Measurements from ENCODE around the gene PLVAP. TPM values are rescaled to one million over a fixed set of nuclear protein-coding genes. Genes with fewer than 3 reads are reported as not detected.

The PLVAP gene
- total RNA-seq, 4 donors from 2014 or later, result 37.4 to 155 (median 117) TPM

DNA sequence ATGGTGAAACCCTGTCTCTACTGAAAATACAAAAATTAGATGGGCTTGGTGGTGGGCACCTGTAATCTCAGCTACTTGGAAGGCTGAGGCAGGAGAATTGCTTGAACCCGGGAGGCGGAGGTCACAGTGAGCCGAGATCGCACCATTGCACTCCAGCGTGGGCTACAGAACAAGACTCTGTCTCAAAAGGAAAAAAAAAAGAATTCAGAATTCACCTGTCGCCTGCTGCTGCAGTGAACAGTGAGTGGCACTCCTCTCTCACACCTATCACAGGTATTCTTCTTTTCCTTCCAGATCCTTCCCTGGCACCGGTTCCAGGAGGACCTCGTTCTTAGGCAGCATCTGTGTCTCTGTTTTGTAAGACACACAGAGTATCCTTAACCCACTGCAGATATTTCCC is 37.0 kb upstream of the PLVAP start:
- WGBS, result 99% methylated on average over 8 of the region's 8 CpGs
- intact Hi-C loops (cut with DNase I), result loop anchor here (5.0 kb wide), 1 partner anchor 33 kb away; the partner anchor contains the start of gene TMEM221
- no peak for TF ChIP-seq POLR2AphosphoS5 (IDR thresholded peaks at IDR 0.05)
- TF ChIP-seq POLR2A (IDR thresholded peaks at IDR 0.05; ENCODE audit: low read depth), result no peak
- TF ChIP-seq, protein P1, sequence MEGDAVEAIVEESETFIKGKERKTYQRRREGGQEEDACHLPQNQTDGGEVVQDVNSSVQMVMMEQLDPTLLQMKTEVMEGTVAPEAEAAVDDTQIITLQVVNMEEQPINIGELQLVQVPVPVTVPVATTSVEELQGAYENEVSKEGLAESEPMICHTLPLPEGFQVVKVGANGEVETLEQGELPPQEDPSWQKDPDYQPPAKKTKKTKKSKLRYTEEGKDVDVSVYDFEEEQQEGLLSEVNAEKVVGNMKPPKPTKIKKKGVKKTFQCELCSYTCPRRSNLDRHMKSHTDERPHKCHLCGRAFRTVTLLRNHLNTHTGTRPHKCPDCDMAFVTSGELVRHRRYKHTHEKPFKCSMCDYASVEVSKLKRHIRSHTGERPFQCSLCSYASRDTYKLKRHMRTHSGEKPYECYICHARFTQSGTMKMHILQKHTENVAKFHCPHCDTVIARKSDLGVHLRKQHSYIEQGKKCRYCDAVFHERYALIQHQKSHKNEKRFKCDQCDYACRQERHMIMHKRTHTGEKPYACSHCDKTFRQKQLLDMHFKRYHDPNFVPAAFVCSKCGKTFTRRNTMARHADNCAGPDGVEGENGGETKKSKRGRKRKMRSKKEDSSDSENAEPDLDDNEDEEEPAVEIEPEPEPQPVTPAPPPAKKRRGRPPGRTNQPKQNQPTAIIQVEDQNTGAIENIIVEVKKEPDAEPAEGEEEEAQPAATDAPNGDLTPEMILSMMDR (IDR thresholded peaks at IDR 0.05), result no peak
- no peak for TF ChIP-seq EP300 (IDR thresholded peaks at IDR 0.05)
- H3K36me3 ChIP-seq, result no peaks in the 10 kb centered on the region
- peaks cover 2 to 21% (median 18%) of the 10 kb centered on the region in 4 donors for H3K4me1 ChIP-seq
- no peaks in the 10 kb centered on the region for H3K9me3 ChIP-seq
- H3K4me3 ChIP-seq, result no peak overlapping the region
- H3K27me3 ChIP-seq, result peaks cover 0 to 26% (median 0%) of the 10 kb centered on the region in 4 donors
- H3K27ac ChIP-seq (replicated peaks in 1 of 4), result no peak overlapping the region
- no peak for DNase-seq (ENCODE audit: extremely low spot score)

DNA sequence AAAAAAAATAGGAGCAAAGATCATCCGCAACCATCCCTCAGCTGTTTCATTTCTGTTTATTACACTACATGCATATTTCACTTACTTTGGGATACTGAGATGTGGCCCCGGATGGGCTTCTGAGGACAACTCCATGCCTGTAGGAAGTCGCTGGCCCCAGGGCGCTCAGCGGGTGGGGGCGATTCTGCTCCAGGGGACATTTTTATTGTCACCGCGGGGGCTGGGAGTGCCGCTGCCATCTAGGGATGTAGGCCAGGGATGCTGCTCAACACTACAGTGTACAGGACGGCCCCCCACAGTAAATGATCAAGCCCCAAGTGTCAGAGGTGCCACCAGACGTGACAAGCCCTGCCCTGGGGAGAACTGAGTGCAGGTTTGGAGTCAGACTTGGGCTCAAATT is 34.7 kb upstream of the PLVAP start:
- DNase-seq (ENCODE audit: extremely low spot score), result no peak
- WGBS, result 90% methylated on average over 11 of the region's 11 CpGs
- peaks cover 0 to 19% (median 0%) of the 10 kb centered on the region in 4 donors for H3K27me3 ChIP-seq

DNA sequence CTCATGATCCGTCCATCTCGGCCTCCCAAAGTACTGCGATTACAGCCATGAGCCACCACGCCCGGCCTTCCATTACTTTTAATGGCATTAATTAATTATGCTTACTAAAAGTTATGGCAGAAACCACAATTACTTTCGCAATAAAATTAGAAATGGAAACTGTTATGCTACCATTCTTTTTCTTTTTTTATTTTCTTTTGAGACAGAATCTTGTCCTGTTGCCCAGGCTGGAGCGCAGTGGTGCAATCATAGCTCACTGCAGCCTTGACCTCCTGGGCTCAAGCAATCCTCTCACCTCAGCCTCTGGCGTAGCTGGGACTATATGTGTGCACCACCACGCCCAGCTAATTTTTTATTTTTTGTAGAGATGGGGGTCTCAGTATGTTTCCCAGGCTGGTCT is 32.8 kb upstream of the PLVAP start:
- 79% methylated on average over 9 of the region's 9 CpGs for WGBS
- H3K4me3 ChIP-seq, result no peak overlapping the region
- H3K27ac ChIP-seq (replicated peaks in 1 of 4), result no peak overlapping the region
- intact Hi-C loops (cut with DNase I), result loop anchor here (5.0 kb wide), 1 partner anchor 37 kb away; the partner anchor contains the start of gene TMEM221
- H3K9me3 ChIP-seq, result no peaks in the 10 kb centered on the region
- H3K4me1 ChIP-seq, result peaks cover 5 to 37% (median 31%) of the 10 kb centered on the region in 4 donors
- no peaks in the 10 kb centered on the region for H3K36me3 ChIP-seq
- no peak for TF ChIP-seq POLR2A (IDR thresholded peaks at IDR 0.05; ENCODE audit: low read depth)
- no peak for TF ChIP-seq EP300 (IDR thresholded peaks at IDR 0.05)
- TF ChIP-seq, protein P1 (IDR thresholded peaks at IDR 0.05), result no peak
- no peak for TF ChIP-seq POLR2AphosphoS5 (IDR thresholded peaks at IDR 0.05)
- H3K27me3 ChIP-seq, result peaks cover 0 to 8% (median 0%) of the 10 kb centered on the region in 4 donors
- DNase-seq (ENCODE audit: extremely low spot score), result no peak

More for the DNA sequence above, 34.7 kb upstream of the PLVAP start:
- no peaks in the 10 kb centered on the region for H3K9me3 ChIP-seq
- H3K36me3 ChIP-seq, result no peaks in the 10 kb centered on the region
- no peak overlapping the region for H3K27ac ChIP-seq (replicated peaks in 1 of 4)
- peaks cover 0 to 24% (median 18%) of the 10 kb centered on the region in 4 donors for H3K4me1 ChIP-seq
- intact Hi-C loops (cut with DNase I), result loop anchor here (5.0 kb wide), 1 partner anchor 36 kb away; the partner anchor contains the start of gene TMEM221
- no peak overlapping the region for H3K4me3 ChIP-seq
- TF ChIP-seq, protein P1 (IDR thresholded peaks at IDR 0.05), result no peak
- TF ChIP-seq POLR2AphosphoS5 (IDR thresholded peaks at IDR 0.05) (no peak), EP300 (IDR thresholded peaks at IDR 0.05) (no peak), POLR2A (IDR thresholded peaks at IDR 0.05; ENCODE audit: low read depth) (no peak)

DNA sequence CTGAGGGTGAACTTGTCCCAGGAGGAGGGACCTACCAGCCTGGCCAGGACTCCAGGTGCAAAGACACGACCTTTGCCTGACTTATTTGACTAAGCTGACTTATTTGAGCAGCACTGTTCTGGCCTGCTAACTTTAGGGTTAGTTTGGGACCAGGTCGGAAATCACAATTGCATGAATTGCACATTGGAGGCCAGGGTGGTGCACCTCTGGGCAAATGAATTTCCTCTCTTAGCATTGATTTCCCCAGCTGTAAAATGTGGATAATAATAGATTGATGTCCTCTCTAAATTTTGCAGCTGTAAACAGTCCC is 29.7 kb upstream of the PLVAP start:
- intact Hi-C loops (cut with DNase I), result no loop called here
- peaks cover 5 to 41% (median 27%) of the 10 kb centered on the region in 4 donors for H3K4me1 ChIP-seq
- TF ChIP-seq, protein P1 (IDR thresholded peaks at IDR 0.05), result no peak
- TF ChIP-seq EP300 (IDR thresholded peaks at IDR 0.05) (no peak), POLR2A (IDR thresholded peaks at IDR 0.05; ENCODE audit: low read depth) (no peak), POLR2AphosphoS5 (IDR thresholded peaks at IDR 0.05) (no peak)
- H3K27me3 ChIP-seq, result peaks cover 0 to 17% (median 2%) of the 10 kb centered on the region in 4 donors
- 40% methylated on average over 2 of the region's 2 CpGs for WGBS
- peaks cover 0 to 3% (median 0%) of the 10 kb centered on the region in 4 donors for H3K36me3 ChIP-seq
- no peaks in the 10 kb centered on the region for H3K9me3 ChIP-seq
- DNase-seq (ENCODE audit: extremely low spot score), result no peak
- peak overlapping the region; percentile 71 to 79 (median 76) for H3K27ac ChIP-seq (replicated peaks in 1 of 4)
- H3K4me3 ChIP-seq, result peak overlapping the region; percentile 43 to 56 (median 48)
